Right ventricle myocardium inferior (tissue), 1 donor: ENCODE results near the gene SNX9. TPM values are rescaled to one million over a fixed set of nuclear protein-coding genes. Genes with fewer than 3 reads are reported as not detected.

ENCODE experiments used
- ATAC-seq: fragments of 200-7000 bp; cut with Tn5 transposase; one replicate; pipeline ENCODE4 v1.9.1; 2020; ENCODE audit warnings: mild to moderate bottlenecking, moderate library complexity
- DNase-seq: peaks from one replicate; pipeline ENCODE4 v3.0.0; 2021; ENCODE audit errors: missing footprints
- intact Hi-C: fragments of 100-400 bp; cut with DNase I; formaldehyde crosslinking; loops from one replicate; pipeline ENCODE4 v1.11.0; 2022
- total RNA-seq: library from RNA; stranded (reverse); fragmentation: NEBNext Ultra II Directional; extraction: Animal tissue kit (Norgen Biotek cat#: 25700); gene quantifications from one replicate; pipeline ENCODE4 v1.2.1, GENCODE V29; 2021
- donor health status: DM: no; HTN: yes; CAD: no; lungs with severe emphysema.

SNX9 gene
- total RNA-seq, 1 donor from 2014 or later: 35.5 TPM

DNA sequence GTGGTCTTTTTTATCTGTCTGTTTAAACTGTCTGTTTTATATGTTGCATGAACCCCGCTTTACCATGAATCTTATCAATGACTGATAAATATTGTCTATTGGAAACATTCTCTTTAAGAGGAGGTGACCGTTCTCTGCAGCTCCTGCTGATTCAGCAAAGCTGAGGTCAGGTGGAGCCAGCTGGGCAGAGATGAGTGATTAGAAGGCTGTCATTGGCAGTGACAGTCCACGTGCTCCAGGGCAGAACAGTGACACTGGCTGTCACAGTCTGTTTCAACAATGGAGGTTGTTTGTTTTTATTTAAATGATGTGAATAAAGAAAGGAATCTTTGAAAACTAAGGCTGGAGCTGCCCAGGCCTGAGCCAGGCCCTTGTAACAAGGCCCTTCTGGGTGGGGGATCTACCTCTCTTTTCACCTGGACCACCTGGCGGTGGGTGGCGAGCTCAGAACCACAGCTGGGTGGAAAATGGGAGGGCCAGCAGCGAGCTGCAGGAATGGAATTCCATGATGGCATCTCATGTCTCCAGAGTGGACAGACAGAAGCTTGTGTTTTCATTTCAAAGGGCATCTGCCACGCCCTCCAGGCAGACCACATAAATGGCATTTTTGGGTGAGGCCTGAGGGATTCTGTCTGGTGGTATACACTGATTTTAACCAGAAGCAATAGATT, 171.2 kb downstream of the SNX9 start:
- DNase-seq (no peak), ATAC-seq (no peak)
- intact Hi-C loops: no loop called here

Other genes starting within 250 kb of the SNX9 start
- gene SYNJ2, start 158.6 kb downstream of the SNX9 start, total RNA-seq: 15.0 TPM